WERI-Rb-1 (cell line): Measurements from ENCODE around the gene EVA1A.
A peak's percentile ranks its signal among the peaks of the same experiment; 100 is the strongest.

Experiments used
- DNase-seq: peaks from one replicate; pipeline ENCODE4 v3.0.0-alpha.2; 2020
- H3K27ac ChIP-seq: fragments of 250-450 bp; sonication (Bioruptor Pico); 2 replicates; pipeline ENCODE4 v1.5.1; 2020; ENCODE audit warnings: mild to moderate bottlenecking, moderate library complexity
- H3K27me3 ChIP-seq: fragments of 250-450 bp; sonication (Bioruptor Pico); 2 replicates; pipeline ENCODE4 v1.5.1; 2021; ENCODE audit warnings: mild to moderate bottlenecking, low read depth, moderate library complexity; ENCODE audit not compliant: insufficient read depth, severe bottlenecking
- H3K36me3 ChIP-seq: fragments of 250-450 bp; sonication (Bioruptor Pico); 2 replicates; pipeline ENCODE4 v1.5.1; 2020; ENCODE audit warnings: mild to moderate bottlenecking, moderate library complexity
- H3K4me3 ChIP-seq: 2 replicates; pipeline ENCODE4 v1.5.1; 2011; ENCODE audit warnings: low read depth, mild to moderate bottlenecking, control low read depth, low read length
- H3K9me3 ChIP-seq: fragments of 250-450 bp; sonication (Bioruptor Pico); 2 replicates; pipeline ENCODE4 v1.5.1; 2021; ENCODE audit warnings: mild to moderate bottlenecking, moderate library complexity; ENCODE audit not compliant: severe bottlenecking
- CTCF ChIP-seq: IDR thresholded peaks from 2 replicates; pipeline ENCODE4 v1.5.1; 2011; ENCODE audit warnings: low read depth, mild to moderate bottlenecking, control low read depth, inconsistent platforms, low read length

The EVA1A gene

GRCh38 chr2:75560768-75561565 lies at the start of gene EVA1A:
Gene EVA1A, minus strand, starts transcription at chr2:75560939. Its CDS starts 42,799 bp downstream, at chr2:75518140.
- no peaks in the 10 kb centered on the region for H3K36me3 ChIP-seq
- peaks cover 6% of the 10 kb centered on the region for H3K9me3 ChIP-seq
- no peak within 1 kb of the TSS for H3K27ac ChIP-seq
- peak within 1 kb of the TSS; percentile 41 for H3K4me3 ChIP-seq
- peaks cover 99% of the 10 kb centered on the region for H3K27me3 ChIP-seq
- TF ChIP-seq CTCF = no peak
- peak; percentile 34 for DNase-seq

GRCh38 chr2:75609937-75610508 lies 49.3 kb upstream of the EVA1A start:
- Histone ChIP-seq H3K36me3 (no peaks in the 10 kb centered on the region), H3K27ac (no peak overlapping the region), H3K4me3 (no peak overlapping the region), H3K27me3 (peaks cover 71% of the 10 kb centered on the region), H3K9me3 (no peaks in the 10 kb centered on the region)
- TF ChIP-seq CTCF = no peak
- no peak for DNase-seq

- Histone ChIP-seq H3K27me3 (peaks cover 74% of the 10 kb centered on the region), H3K9me3 (no peaks in the 10 kb centered on the region), H3K27ac (no peak overlapping the region), H3K4me3 (no peak overlapping the region), H3K36me3 (no peaks in the 10 kb centered on the region)
- TF ChIP-seq CTCF = no peak
- no peak for DNase-seq
Measured at GRCh38 chr2:75609334-75609689, 48.6 kb upstream of the EVA1A start.

GRCh38 chr2:75608684-75609333 lies 48.1 kb upstream of the EVA1A start:
- H3K4me3 ChIP-seq = peak overlapping the region; percentile 36
- no peak overlapping the region for H3K27ac ChIP-seq
- H3K9me3 ChIP-seq = no peaks in the 10 kb centered on the region
- H3K27me3 ChIP-seq = peaks cover 77% of the 10 kb centered on the region
- TF ChIP-seq CTCF = peak; percentile 99
- no peaks in the 10 kb centered on the region for H3K36me3 ChIP-seq
- peak; percentile 67 for DNase-seq

- Histone ChIP-seq H3K9me3 (no peaks in the 10 kb centered on the region), H3K4me3 (no peak overlapping the region), H3K27ac (no peak overlapping the region), H3K27me3 (peaks cover 79% of the 10 kb centered on the region), H3K36me3 (no peaks in the 10 kb centered on the region)
- no peak for TF ChIP-seq CTCF
- DNase-seq = no peak
Measured at GRCh38 chr2:75607988-75608683, 47.4 kb upstream of the EVA1A start.
